HG03064 (cell line): Measurements from ENCODE around the gene MGST3.
"Not testable (repeated sequence)": the region's sequence is repeated elsewhere in the genome, so short reads cannot be mapped to it uniquely, and the experiment has no call there.

ENCODE experiments used
- ATAC-seq: cut with Tn5 transposase; IDR thresholded peaks from one replicate; pipeline ENCODE4 v1.9.1; 2021; ENCODE audit warnings: low read depth; ENCODE audit not compliant: unreplicated experiment

Gene MGST3

DNA sequence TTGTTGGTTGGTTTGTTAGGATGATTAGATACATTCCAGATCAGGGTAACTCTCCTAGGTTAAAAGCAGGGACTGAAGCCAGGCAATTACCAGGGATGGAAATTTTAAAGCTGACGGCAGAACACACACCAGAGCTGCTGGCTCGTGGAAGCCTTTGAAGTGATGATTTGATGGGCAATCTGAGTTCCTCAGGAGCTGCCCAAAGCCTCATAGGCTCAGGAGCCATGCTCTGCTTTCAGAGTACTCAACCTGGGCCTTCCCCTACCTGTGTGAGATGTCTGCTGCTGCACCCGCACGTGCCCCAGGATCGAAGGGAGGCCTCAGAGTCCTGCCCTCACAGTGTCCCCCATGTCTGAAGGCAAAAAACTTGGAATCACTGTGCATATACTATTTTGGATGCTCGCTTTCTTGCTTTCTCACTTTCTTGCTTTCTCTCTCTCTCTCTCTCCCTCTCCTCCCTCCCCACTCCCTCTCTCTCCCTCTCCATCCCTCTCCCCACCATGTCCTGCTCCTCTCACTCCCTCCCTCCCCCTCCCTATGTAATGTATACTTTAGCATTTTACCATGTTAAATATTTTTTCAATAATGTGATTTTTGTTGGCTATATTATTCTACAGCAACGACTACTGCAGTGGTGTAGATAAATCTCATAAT lies 18.0 kb downstream of the MGST3 start:
- no peak for ATAC-seq

DNA sequence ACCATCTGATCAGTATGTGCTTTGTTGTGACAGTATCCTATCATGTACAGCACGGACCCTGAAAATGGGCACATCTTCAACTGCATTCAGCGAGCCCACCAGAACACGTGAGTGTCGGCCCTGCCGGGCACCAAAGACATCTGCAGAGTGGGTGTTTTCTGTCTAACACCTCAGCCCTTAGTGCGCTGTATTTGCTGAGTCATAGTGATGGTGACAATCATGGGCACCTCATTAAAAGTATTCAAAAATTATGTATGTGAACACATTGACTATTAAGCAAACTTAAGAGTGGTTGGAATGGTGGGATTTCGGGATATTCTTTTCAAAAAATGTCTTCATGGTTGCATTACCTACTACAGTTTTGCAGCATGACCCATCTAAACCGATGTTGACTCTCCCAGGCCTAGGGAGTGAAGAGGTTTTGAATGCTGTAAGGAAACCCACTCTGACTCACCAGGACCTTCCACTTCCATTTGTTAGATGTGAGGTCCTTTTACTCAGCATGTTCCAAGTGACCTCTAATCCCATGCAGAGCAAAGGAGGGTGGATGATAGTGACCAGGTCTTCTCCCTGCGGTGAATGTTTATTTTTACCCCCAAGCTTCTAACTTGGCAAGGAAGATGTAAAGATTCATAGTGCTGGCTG lies 20.1 kb downstream of the MGST3 start:
- no peak for ATAC-seq

DNA sequence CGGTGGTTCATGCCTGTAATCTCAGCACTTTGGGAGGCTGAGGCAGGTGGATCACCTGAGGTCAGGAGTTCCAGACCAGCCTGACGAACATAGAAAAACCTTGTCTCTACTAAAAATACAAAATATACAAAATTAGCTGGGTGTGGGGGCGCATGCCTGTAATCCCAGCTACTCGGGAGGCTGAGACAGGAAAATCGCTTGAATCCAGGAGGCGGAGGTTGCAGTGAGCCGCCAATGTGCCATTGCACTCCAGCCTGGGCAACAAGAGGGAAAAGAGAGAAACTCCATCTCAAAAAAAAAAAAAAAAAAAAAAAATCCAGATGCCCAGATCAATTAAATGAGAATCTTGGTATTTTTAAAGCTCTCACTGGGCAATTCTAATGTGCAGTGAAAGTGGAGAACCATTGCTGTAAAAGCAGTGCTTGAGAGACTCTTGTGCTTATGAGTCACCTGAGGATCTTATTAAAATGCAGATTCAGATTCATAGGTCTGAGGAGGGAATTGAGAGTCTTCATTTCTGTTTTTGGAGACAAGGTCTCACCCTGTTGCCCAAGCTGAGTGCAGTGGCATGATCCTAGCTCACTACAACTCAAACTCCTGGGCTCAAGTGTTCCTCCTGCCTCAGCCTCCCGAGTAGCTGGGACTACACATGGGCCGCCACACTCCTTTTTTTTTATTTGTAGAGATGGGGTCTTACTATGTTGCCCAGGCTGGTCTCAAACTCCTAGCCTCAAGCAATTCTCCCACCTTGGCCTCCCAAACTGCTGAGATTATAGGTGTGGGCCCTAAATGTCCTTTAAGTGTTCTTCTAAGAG lies 27.9 kb downstream of the MGST3 start:
- not testable (repeated sequence) for ATAC-seq

DNA sequence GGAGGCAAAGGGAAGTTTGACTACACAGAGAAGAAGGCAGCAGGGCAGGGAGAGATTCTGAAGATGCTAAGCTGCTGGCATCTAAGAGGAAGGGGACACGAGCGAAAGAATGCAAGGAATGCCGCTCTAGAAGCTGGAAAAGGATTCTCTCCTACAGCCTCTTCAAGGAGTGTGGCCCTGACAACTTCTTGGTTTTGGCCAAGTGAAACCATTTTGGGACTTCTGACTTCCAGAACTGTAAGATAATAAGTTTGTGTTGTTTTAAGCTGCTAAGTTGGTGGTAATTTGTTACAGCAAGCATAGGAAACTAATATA lies 28.5 kb downstream of the MGST3 start:
- ATAC-seq = no peak

DNA sequence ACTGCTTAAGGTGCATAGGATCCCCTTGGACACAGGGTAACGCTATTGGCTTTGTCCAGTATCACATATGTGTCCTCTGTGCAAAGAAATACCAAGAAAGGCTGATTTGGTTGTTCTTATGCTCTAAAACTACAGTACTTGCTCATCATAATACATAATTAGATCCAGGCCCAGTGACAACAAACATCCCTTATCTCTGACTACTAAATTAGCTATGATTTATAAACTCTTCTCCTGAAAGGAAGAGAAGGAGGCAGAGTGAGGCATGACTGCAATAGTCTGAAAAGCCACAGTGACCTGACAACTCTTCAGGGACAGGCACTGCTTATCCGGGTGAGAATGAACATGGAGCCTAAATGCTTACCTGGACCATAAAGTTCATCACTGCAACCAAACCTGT lies 30.7 kb downstream of the MGST3 start:
- ATAC-seq = no peak

DNA sequence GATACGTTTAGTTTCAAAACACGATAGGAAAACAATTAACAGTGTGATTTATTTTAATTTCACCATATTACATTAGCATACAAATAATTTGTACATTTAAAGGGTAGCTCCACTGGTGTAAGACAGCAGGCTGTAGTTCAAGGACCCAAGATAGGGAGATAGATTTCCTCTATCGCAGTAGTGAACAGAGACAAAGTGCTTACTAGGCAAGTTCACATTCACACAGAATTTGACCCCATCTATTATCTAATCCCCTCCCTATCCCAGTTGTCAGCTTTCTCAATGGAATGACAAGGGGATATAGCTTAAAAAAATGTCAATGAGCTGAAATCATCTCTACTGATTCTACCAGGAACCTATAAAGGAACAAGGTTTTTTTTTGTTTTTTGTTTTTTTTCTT lies 31.2 kb downstream of the MGST3 start:
- ATAC-seq = no peak

DNA sequence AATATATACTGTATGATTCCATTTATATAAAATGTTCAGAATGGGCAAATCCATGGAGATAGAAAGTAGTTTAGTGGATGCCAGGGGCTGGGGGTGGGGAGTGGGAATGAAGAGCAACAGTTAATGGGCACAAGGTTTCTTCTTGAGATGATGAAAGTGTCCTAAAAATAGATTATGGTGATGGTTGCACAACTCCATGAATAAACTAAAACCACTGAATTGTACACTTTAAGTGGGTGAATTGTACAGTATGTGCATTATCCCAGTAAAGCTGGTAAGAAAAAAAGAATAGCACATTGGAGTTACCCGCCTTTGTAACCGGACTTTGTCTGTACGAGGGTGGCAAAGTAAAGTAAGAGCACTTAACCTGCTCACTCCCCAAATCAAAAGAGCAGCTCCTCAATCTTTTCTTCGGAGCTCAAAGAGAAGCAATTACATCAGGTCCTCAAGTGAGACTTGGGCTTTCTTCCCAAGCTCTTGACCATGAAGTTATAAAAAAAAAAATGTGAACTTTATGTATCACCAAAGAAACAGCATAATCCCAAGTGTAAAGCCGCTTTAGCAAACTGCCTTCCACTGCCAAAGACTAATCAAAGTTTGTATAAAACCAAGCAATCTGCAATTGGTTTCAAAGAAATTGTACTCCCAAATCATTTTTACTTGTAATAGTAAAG lies 35.3 kb downstream of the MGST3 start:
- no peak for ATAC-seq

DNA sequence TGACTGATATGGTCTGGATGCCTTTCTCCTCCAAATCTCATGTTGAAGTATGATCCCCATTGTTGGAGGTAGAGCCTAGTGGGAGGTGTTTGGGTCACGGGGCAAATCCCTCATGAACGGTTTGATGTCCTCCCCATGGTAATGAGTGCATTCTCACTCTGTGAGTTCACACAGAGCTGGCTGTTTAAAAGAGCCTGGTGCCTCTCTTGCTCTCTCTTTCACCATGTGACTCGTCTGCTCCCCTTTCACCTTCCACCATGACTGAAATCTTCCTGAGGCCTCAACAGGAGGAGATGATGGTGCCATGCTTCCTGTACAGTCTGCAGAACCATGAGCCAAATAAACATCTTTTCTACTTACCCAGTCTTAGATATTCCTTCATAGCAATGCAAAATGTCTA lies 37.1 kb downstream of the MGST3 start:
- no peak for ATAC-seq

DNA sequence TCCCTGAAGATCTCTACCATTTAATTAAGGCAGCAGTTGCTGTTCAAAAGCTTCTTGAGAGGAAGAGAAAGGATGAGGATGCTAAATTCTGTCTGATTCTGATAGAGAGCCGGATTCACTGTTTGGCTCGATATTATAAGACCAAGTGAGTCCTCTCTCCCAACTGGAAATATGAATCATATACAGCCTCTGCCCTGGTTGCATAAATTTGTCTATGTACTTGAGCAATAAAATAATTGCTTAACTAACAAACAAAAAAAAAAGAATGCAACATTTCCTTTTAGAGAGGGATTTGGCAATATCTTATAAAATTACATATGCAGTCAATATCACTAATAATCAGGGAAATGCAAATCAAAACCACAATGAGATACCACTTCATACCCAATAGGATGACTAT lies 40.5 kb downstream of the MGST3 start:
- no peak for ATAC-seq

DNA sequence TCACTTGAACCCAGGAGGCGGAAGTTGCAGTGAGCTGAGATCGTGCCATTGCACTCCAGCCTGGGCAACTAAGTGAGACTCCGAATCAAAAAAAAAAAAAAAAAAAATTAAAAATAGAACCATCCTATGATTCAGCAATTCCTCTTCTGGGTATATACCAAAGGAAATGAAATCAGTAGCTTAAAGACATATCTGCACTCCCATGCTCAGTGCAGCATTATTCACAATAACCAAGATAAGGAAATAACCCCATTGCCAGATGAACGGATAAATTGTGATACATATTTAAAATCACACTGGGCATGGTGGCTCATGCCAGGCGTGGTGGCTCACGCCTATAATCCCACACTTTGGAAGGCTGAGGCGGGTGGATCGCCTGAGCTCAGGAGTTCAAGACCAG lies 43.6 kb downstream of the MGST3 start:
- ATAC-seq = no peak

DNA sequence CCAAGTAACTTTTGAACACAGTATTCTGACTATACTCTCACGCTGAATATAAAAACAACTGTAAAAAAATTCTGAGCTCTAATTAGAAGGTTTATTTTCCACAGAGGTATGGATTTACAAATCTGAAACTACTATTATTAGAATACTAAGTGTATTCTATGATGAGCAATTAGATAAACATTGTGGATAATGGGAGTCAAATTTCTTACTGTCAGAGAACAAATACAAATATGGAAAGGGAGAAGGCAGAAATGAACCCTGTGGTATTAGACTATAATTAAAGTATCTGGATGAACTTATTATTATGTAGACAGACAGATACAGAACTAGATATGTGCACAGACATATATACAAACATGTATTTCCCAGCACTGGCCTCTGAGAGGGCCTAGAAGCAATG lies 44.8 kb downstream of the MGST3 start:
- no peak for ATAC-seq

DNA sequence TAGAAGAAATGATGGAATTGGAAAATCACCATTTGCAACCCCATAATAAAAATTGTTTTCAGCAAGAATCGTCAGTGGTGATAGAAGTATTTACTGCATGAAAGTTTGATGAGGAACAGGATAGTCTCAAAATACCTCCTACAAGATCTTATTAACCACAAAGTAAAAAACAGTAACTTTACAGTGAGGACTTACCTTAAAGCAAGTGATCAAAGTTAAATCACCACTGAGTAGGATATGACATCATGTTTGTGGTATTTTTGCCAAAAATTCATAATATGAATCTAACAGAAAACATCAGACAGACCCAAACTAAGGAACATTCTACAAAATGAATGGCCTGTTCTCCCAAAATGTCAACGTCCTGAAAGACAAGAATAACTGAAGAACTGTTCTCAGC lies 47.5 kb downstream of the MGST3 start:
- no peak for ATAC-seq

DNA sequence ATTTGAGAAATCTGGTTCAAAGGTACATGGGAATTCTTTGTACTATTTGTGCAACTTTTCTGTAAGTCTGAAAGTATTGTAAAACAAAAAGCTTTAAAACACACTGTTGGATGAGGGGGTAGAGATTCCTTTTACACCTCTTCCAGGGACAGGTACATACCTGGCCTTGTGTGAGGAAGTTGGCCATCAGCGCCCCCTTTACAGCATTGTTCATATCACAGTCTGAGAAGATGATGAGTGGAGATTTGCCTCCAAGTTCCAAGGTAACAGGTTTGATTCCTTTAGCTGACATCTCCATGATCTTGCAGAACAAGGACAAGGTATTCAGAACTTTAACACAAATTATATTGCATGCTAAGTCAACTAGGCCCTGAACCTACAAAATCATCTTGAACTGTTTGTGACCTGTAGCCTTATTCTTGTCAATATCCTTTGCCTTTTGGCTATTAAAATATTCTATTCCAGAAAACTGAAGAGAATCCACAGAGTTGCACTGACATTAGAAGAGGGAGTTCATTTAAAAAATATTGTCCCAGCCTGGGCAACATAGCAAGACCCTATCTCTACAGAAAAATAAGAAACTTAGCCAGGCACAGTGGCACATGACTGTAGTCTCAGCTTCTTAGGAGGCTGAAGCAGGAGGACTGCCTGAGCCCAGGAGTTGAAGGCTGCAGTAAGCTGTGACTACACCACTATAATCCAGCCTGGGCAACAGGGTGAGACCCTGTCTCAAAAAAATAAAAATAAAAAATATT lies 48.4 kb downstream of the MGST3 start:
- no peak for ATAC-seq

DNA sequence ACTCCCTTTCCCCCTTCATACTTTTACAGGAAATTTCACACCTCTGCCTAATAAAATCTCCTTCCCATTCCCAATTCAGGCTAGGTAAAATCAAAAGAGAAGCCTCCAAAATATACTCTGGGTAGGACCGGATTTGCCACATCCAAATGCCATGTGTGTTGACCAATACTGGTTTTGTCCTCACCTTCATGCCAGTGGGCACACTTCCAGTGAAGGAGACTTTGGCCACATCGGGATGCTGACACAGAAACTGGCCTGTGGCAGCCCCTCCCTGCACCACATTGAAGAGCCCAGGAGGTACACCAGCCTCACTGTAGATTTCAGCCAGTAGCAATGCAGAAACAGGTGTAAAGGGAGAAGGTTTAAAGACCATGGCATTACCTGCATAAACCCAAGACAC lies 49.3 kb downstream of the MGST3 start:
- ATAC-seq = no peak

DNA sequence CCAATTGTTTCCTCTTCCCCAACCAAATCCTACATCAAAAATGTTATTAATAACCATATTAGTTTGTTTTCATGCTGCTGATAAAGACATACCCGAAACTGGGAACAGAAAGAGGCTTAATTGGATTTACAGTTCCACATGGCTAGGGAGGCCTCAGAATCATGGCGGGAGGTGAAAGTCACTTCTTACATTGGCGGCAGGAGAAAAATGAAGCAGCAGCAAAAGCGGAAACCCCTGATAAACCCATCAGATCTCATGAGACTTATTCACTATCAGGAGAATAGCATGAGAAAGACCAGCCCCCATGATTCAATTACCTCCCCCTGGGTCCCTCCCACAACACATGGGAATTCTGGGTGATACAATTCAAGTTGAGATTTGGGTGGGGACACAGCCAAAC lies 49.7 kb downstream of the MGST3 start:
- not testable (repeated sequence) for ATAC-seq

DNA sequence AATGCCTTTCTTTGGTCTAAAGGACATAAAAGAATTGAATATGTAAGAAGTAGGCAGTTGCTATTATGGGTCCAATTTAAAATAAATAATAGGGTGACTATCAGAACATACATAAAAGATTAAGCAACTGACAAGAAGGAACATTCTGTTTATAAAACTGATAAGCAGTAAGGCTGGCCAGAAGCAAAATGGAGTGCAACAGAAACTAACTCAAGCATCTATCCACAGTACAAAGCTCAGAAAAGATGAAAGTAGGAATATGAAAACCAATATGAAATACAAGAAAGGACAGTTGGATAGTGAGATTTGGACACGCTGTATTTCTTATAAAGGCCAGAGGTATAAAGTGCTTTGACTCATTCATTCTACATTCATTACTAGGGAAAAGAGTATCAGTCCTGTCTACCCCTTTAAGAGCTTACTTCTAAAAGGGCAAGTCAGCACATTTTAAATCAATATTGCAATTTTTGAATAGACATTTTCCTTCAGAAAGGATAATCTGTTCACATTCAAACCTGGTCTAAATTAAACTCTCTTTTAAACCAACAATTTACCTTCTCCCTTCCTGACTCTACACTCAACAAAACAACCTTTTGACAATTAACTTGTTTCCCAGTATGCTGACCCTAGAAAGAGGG lies 52.9 kb downstream of the MGST3 start:
- ATAC-seq = no peak

DNA sequence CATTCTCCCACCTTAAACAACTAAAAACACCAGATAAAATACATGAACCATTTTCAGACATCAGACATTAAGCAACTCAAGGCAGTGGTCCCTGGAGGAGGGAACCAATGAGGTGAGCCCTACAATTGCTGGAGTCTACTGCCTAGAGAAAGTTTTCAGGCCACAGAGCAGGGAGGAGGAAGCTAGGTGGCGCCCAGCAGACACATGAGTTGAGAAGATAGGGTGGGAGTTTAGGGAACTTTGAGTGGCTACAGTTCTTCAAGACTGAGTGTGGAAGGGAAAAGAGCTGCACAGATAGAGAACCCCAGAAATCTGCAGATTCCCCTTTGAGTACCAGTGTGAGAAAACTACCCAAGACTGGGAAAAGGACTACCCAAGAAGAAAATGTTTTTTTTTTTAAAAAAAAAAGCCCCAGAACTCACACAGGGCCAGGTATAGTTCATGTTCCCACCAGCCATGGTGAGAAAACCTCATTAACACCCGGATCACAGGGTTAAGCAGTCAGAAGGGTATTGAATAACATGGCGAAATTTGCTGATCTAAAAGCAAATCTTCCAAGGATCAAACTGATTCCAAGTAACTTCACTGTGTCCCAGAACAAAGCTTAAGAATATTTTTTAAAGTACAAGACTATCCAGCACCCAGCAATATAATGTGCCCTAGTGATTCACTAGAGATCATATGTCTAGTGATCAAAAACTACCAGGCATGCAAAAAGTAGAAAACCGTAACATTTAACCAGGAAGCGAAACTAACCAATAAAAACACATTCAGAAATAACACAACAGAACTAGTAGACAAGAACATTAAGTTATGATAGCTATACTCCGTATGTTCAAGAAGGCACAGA lies 55.3 kb downstream of the MGST3 start:
- no peak for ATAC-seq

DNA sequence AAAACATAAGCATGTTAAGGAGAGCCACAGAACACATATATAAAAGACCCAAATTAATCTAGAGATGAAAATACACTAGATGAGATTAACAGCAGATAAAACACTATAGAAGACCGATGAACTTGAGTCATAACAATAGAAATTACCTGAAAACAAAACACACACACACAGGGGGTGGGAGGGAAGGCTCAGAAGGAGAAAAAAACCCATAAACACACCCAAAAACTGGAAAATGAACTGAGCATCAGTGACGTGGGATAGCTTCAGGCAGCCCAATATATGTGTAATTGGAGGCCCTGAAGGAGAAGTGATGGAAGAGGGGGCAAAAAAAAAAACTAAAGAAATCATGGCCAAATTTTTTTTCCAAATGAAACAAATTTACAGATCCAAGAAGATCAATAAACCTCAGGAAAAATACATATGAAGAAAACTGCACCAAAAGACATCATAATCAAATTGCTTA lies 56.0 kb downstream of the MGST3 start:
- no peak for ATAC-seq

DNA sequence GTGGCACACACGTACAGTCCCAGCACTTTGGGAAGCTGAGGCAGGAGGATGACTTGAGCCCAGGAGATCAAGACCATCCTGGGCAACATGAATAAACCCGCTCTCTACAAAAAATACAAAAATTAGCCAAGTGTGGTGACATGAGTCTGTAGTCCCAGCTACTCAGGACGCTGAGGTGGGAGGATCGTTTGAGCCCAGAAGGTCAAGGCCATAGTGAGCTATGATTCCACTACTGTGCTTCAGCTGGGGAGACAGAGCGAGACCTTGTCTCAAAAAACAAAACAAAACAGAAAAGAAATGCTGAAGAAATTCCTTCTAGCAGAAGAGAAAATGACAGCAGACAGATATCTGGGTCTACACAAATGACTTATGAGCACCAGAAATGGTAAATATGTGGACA lies 57.0 kb downstream of the MGST3 start:
- no peak for ATAC-seq
